Spleen (tissue), 7 donors: Measurements from ENCODE around the gene BAG5.

Experiments
- POLR2AphosphoS5 ChIP-seq, 3 donors: sonication (generic); formaldehyde crosslinking; IDR thresholded peaks; one replicate each; pipeline ENCODE4 v1.5.1; 2017; ENCODE audit warnings: antibody characterized with exemption in 3 of 3
- TF ChIP-seq, protein P1 (sequence below), 11 experiments: fragments of 200-600 bp in 7 of 11; fragments of 450-650 bp in 4 of 11; sonication (generic) in 4 of 11; IDR thresholded peaks in 8 of 11; conservative IDR thresholded peaks in 3 of 11; 1 replicate in 7 of 11; 2 replicates in 4 of 11; pipeline versions ENCODE4 v1.4.0 to v1.8.0; 2016 to 2021; ENCODE audit warnings: antibody characterized with exemption in 11 of 11, inconsistent platforms in 4 of 11, mild to moderate bottlenecking in 1 of 11
- donor health status: DM: no; HTN: no; CAD: no; lungs with moderate emphysema.
- donor health status: DM: no; HTN: no; CAD: no.
- donor health status: DM: no; HTN: no; CAD: no.

DNA sequence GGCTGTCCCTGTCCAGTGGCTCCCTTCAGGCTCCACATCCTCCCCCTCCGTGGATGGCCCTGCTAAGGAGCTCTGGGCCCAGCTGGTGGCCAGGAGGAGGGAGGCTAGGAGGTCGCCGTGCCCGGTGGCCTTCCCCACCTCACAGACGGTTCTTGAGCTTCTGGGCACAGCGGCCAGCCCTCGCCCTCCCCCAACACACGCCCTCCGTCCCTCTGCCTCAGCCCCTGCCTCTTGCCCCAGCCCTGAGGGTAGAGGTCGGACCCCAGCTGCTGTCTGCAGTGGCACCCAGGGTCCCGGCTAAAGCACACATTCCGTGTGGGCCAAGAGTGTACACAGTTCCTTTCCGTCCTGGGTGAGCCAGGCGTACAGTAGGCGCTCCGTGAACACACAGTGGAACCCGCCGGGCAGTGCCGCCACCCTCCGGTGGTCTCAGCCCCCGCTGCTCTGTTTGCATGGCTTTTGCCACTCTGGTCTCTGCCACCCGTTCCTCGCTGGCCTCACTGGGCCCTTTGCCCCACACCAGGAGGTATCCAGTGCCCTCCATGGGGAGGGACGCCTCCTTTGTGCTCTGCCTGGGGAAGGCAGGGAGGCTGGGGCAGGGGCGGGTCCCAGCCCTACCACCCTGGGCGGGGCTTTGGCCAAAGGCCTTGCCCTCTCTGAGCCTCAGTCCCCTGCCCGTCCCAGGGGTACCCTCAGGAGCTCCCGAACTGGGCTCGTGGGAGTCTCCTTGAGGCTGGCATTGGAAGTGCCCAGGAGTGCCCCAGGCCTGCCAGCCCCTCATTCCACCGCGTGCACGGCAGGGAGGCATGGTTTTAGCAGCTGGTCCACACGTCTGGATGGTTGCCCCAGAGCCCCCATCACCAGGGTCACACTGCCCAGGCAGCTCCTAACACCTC lies 20.5 kb downstream of the BAG5 start:
- TF ChIP-seq, protein P1, sequence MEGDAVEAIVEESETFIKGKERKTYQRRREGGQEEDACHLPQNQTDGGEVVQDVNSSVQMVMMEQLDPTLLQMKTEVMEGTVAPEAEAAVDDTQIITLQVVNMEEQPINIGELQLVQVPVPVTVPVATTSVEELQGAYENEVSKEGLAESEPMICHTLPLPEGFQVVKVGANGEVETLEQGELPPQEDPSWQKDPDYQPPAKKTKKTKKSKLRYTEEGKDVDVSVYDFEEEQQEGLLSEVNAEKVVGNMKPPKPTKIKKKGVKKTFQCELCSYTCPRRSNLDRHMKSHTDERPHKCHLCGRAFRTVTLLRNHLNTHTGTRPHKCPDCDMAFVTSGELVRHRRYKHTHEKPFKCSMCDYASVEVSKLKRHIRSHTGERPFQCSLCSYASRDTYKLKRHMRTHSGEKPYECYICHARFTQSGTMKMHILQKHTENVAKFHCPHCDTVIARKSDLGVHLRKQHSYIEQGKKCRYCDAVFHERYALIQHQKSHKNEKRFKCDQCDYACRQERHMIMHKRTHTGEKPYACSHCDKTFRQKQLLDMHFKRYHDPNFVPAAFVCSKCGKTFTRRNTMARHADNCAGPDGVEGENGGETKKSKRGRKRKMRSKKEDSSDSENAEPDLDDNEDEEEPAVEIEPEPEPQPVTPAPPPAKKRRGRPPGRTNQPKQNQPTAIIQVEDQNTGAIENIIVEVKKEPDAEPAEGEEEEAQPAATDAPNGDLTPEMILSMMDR (IDR thresholded peaks at IDR 0.05 in 8 of 11, conservative IDR thresholded peaks at IDR 0.05 in 3 of 11), result no peak
- peak in 1 of 3 donors; percentile 21 for TF ChIP-seq POLR2AphosphoS5 (IDR thresholded peaks at IDR 0.05)
